Measurements from ENCODE around the gene DAG1.

DNA sequence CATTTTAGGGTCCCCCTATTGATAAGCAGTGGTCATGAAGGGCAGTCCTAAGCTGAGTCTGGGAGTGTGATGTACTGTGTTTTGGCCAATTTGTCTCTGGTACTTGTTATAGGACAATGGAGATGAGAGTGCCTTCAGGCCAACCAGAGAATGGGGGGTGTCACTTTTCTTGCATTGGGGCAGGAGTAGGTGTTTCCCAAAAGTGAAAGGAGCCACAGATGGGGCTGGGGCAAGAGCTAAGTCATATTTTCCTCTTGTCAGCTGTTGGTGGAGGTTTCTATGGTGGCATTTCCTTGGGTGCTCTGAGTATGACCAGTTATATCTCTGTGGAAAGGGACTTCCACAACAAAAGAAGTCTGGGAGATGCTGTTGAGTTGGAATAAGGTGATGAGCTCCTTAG lies 59.5 kb downstream of the DAG1 start:
- TF ChIP-seq, protein P1, sequence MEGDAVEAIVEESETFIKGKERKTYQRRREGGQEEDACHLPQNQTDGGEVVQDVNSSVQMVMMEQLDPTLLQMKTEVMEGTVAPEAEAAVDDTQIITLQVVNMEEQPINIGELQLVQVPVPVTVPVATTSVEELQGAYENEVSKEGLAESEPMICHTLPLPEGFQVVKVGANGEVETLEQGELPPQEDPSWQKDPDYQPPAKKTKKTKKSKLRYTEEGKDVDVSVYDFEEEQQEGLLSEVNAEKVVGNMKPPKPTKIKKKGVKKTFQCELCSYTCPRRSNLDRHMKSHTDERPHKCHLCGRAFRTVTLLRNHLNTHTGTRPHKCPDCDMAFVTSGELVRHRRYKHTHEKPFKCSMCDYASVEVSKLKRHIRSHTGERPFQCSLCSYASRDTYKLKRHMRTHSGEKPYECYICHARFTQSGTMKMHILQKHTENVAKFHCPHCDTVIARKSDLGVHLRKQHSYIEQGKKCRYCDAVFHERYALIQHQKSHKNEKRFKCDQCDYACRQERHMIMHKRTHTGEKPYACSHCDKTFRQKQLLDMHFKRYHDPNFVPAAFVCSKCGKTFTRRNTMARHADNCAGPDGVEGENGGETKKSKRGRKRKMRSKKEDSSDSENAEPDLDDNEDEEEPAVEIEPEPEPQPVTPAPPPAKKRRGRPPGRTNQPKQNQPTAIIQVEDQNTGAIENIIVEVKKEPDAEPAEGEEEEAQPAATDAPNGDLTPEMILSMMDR (IDR thresholded peaks at IDR 0.05 in 8 of 11, conservative IDR thresholded peaks at IDR 0.05 in 3 of 11), result no peak
- TF ChIP-seq POLR2AphosphoS5 (IDR thresholded peaks at IDR 0.05), result no peak
- TF ChIP-seq POLR2A (IDR thresholded peaks at IDR 0.05), result no peak
